ENCODE data around the gene RPS29. TPM values are rescaled to one million over a fixed set of nuclear protein-coding genes. Genes with fewer than 3 reads are reported as not detected.
A peak's percentile ranks its signal among the peaks of the same experiment; 100 is the strongest.

RPS29 gene
- total and polyA plus RNA-seq, 2 of the 13 experiments (the other 11 are each of a cell fraction or from before 2014, with no cell fraction given) = 4,303 to 8,215 TPM

- TF ChIP-seq ZMYM4 (CRISPR knock-in tag; IDR thresholded peaks at IDR 0.05) = no peak; the same call in 1 of the 2 replicates
- TF ChIP-seq ZNF784 (CRISPR knock-in tag; IDR thresholded peaks at IDR 0.05; ENCODE audit: borderline replicate concordance) = no peak
- TF ChIP-seq SRSF9 (IDR thresholded peaks at IDR 0.05; ENCODE audit: borderline replicate concordance, insufficient read depth, low read depth, low read length, poor library complexity, severe bottlenecking) = no peak
- TF ChIP-seq ISL2 (CRISPR knock-in tag; IDR thresholded peaks at IDR 0.05) = 0 out of 2 replicates have a peak, but pooled peaks have one; percentile 22
- TF ChIP-seq KDM1A (CRISPR knock-in tag; IDR thresholded peaks at IDR 0.05) = no peak
- peak; percentile 53 for TF ChIP-seq TBX2 (CRISPR knock-in tag; IDR thresholded peaks at IDR 0.05; ENCODE audit: borderline replicate concordance)
- TF ChIP-seq ZNF605 (CRISPR knock-in tag; IDR thresholded peaks at IDR 0.05) = peak; percentile 26; the same call in 1 of the 2 replicates
- peak; percentile 56; the same call in 1 of the 2 replicates for TF ChIP-seq SMAD3 (CRISPR knock-in tag; IDR thresholded peaks at IDR 0.05)
- TF ChIP-seq ZNF557 (CRISPR knock-in tag; IDR thresholded peaks at IDR 0.05) = 0 out of 2 replicates have a peak, but pooled peaks have one; percentile 70
- peak; percentile 93 for TF ChIP-seq SNAPC2 (CRISPR knock-in tag; IDR thresholded peaks at IDR 0.05)
- TF ChIP-seq SP1 (IDR thresholded peaks at IDR 0.05) = no peak
- no peak; the same call in 1 of the 2 replicates for TF ChIP-seq SP1 (CRISPR knock-in tag; IDR thresholded peaks at IDR 0.05)
- 0 out of 2 replicates have a peak, but pooled peaks have one; percentile 8 for TF ChIP-seq REL (CRISPR knock-in tag; conservative IDR thresholded peaks at IDR 0.05)
- no peak for TF ChIP-seq ZNF292 (CRISPR knock-in tag; IDR thresholded peaks at IDR 0.05; ENCODE audit: borderline replicate concordance, low read depth)
- TF ChIP-seq SNAPC5 (CRISPR knock-in tag; IDR thresholded peaks at IDR 0.05; ENCODE audit: borderline replicate concordance) = 0 out of 2 replicates have a peak, but pooled peaks have one; percentile 55
- no peak for TF ChIP-seq CERS6 (CRISPR knock-in tag; IDR thresholded peaks at IDR 0.05)
- TF ChIP-seq SPEN (CRISPR knock-in tag; IDR thresholded peaks at IDR 0.05; ENCODE audit: low read depth) = peak; percentile 56
- TF ChIP-seq ISX (CRISPR knock-in tag; conservative IDR thresholded peaks at IDR 0.05) = no peak
- TF ChIP-seq ZHX2 (IDR thresholded peaks at IDR 0.05; ENCODE audit: low read depth) = no peak
- no peak for TF ChIP-seq ZHX2 (CRISPR knock-in tag; IDR thresholded peaks at IDR 0.05; ENCODE audit: borderline replicate concordance)
- no peak for TF ChIP-seq ZNF737 (CRISPR knock-in tag; IDR thresholded peaks at IDR 0.05; ENCODE audit: borderline replicate concordance)
- no peak for TF ChIP-seq SRSF4 (IDR thresholded peaks at IDR 0.05; ENCODE audit: low read depth, low read length, poor library complexity, severe bottlenecking)
Observed at GRCh38 chr14:49620182-49621113, 34.3 kb upstream of the RPS29 start, which contains the start of the genes MGAT2 and RPL36AL (continued).
